HEK293 (cell line): ENCODE measurements around the gene STON2.

ENCODE experiments used
- KLF10 ChIP-seq: fragments of 450-650 bp; IDR thresholded peaks from 2 replicates; pipeline ENCODE4 v1.5.1; 2018; ENCODE audit warnings: missing biosample characterization, mild to moderate bottlenecking, missing genetic modification characterization
- ZNF423 ChIP-seq: fragments of 450-650 bp; formaldehyde crosslinking; IDR thresholded peaks from 2 replicates; pipeline ENCODE4 v1.5.1; 2016; ENCODE audit warnings: missing biosample characterization, missing genetic modification characterization

DNA sequence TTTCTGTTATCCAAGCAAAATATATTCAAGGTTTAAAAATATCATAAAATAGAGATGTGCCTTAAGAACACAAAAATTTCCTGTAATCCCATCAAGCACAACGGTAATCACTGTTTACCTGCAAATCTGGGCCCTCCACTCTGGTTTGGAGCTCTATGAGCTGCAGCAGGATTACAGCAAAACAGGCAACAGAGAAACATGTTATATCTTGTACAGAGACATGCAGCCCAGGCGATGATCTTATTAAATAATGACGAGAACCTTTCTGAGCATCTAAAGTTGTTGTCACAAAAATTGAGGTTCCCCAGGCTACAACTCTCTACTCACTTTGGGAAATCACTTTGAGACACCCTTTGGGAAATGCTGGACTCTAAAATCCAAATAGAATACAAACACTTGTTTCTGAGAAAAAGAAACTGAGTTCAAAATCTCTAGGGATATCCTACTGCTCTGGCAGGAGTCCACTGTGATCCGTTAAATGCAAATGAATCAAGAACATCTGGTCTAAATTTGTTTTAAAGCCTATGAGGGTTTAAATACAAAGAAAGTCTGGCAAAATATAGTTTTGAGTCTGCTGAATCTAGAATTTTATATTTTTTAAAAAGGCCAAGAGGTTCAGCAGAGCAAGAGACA is 36.3 kb downstream of the STON2 start:
- TF ChIP-seq KLF10 (tag by site-specific recombination) = no peak
- no peak for TF ChIP-seq ZNF423 (tag by site-specific recombination)
